Embryonic facial prominence (tissue), 1 donor: Measurements from ENCODE around the gene CBX7.

ENCODE experiments used
- DNase-seq: peaks from one replicate; pipeline ENCODE4 v3.0.0-alpha.2; 2016; ENCODE audit errors: extremely low spot score

The CBX7 gene

DNA sequence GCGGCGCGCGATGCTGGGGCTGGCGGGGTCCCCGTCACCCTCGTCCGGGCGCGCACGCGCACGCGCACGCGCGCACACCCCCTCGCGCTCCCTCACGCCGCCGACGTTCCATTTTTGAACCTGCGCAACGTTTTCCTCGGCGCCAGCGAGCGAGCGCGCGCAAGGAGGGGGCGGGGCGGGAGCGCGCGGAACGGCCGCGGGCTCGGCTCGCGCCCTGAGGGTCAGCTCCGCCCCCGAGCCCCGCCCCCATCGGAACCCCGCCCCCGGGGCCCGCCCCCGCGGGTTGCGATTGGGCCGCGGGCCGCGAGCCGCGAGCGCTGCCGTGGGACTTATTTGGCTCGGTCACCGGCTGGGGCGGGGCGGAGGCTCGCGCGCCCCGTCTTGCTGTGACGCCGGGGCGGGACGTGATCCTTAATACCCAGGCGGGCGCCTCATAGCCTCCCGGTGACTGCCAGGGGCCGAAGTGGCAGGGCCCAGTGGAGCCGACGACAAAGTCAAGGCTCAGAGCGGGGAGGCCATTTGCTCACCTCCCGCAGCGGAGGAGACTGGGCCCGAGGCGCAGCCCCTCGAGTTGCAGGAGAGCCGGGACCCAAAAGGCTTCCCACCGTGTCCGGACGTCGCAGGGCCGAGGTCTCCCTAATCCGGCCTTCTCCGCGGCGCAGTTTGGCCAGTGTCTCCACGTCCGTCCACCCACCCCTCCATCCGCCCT, at the start of gene CBX7:
CBX7 (minus strand) TSS at position 170 of the 709 bp plus-strand sequence. CDS start 236 bp downstream, outside the sequence.
- peak; percentile 28 for DNase-seq

DNA sequence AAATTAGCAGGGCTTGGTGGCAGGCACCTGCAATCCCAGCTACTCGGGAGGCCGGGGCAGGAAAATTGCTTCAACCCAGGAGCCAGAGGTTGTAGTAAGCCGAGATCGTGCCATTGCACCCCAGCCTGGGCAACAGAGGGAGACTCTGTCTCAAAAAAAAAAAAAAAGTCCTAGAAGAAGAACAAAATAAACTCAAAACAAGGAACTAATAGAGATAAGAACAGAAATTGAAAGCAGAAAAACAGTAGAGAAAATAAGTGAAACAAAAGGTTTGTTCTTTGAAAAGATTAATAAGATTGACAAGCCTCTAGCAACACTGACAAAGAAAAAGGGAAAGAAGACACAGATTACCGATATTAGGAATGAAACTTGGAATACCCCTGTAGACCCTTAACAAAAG, 45.1 kb upstream of the CBX7 start:
- no peak for DNase-seq

DNA sequence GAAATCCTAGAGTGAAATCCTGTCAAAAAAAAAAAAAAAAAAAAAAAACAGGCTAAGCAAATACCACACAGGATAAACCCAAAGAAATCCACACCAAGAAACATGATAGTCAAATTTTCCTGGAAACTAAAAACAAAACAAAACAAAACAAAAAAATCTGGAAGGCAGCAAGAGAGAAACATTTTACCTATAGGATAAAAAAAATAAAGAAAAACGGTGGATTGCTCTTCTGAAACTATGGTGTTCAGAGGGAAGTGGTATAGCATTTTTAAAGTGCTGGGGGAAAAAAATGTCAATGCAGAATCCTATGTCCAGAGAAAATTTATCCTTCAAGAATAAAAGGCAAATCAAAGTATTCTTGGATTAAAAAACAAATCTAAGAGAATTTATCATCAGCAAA, 41.6 kb upstream of the CBX7 start:
- no peak for DNase-seq

DNA sequence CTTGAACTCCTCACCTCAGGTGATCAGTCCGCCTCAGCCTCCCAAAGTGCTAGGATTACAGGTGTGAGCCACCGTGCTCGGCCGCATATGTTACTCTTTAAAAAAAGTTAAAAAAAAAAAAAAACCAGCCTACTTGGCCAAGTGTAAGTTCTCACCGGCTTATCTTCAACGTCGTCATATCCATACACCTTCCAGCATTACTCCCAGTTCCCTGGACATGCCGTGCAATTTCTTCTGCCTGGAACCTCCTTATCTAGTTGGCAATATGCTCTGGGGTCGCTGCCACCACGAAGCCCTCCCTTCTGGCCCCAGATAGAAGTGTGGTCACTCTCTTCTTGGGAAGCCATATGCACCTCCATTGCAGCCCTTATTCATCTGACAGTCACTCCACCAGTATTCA, 36.3 kb upstream of the CBX7 start:
- no peak for DNase-seq

DNA sequence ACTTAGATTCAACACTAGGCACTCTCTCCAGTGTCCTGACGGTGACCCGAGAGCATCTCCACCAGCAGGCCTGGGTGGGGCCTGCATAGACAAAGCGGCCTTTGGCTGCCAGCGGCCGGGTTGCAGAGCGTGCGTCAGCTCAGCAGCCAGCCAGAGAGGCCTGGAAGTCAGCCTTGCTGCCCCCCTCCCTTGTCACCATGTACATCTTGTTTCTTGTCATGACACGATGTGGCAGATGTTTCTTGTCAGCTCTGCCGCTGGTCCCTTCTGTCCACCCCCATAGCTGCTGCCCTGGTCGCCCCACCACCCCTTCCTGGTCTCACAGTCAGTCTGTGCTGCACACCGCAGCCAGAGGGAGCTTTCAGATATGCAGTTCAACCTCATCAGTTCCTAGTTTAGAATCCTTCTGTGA, 33.1 kb upstream of the CBX7 start:
- no peak for DNase-seq

DNA sequence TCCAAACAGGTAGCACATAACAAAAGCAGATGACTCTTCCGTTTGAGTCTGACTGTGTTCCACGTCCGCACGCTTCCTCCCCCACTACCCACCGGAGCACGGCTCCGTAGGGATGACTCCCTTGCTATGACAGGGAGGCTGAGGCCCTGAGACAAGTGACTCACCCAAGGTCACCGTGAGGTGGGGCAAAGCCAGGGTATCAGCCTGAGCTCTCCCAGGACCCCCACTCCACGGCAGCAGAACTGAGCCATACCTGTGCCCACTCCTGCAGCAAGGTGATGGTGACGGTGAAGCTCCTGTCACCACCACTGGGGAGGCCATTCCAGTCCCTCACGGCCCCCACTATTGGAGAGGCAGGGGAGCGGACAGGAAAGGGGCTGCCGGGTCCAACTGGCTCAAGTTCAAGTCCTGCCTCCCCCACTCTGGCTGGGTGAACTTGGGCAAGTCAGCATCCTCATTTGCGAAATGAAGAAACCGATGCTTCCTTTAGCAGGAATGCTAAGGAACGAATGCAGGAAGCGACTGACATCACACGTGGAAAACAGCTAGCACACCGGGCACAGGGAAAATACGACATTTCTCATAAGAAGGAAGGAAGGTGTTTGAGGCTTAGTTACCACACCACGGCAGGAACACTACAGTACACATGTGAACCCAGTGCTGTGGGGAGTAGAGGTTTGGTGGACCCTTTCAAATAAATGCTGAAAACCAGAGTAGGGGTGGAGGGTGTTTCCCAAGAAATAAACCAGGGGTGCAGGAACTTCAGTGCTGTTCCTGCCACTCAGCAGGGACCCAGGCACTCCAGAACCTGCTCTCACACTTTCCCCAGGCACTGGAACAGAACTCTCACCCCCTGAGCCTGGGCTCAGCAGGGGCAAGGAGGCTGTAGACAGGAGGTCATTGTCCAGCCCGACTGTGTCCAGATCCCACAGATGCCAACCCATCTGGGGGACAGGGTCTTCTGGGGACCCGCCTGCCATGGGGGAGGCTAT, 32.4 kb upstream of the CBX7 start:
- DNase-seq = no peak

DNA sequence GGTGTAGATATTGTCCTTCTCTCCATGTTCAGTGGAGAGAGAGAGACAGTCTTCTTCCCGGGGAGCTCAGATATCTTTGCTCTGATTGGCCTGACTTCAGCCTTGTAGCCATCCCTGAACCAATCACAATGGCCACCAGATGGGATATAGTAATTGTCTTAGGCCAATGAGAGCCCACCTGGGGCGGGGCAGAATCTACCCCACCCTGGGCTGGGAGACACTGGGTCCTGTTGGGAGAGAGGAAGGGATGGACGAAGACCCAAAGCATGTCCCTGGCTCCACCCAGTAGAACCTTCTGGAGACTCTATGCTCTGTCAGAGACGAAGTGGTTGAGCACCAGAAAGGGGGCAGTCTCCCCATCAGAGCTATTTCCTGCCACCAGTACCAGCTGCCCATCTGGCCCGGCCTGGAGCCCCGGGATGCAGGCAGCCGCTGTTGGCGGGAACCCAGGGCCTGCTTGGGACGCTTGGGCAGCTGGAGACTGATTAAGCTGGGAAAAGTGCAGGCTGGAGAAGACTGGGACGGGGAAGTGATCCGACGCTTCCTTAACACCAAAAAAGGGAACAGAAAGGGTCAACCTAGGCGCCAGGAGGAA, 31.6 kb upstream of the CBX7 start:
- no peak for DNase-seq

DNA sequence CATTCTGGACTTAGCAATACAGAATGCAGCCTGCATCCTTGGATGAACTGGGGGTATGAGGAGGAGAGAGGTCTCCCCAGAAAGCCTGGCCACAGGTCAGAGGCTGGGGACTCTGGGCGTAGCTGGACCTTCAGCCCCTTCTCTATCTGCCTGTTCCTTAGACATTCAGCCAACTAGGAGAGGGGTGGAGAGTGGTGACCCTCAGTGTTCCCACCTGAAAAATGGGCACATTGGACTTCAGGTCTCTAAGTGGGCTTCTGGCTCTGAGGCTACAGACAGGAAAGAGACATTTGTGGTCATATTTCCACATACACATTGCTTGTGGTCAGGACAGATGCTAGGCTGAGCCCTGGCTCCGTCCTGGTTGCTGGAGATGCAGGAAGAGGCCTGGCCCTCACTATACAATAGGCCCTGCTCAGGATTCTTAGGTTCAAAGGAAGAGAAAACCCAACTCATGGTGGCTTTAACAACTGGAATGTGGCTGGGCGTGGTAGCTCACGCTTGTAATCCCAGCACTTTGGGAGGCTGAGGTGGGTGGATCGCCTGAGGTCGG, 30.1 kb upstream of the CBX7 start:
- DNase-seq = no peak

DNA sequence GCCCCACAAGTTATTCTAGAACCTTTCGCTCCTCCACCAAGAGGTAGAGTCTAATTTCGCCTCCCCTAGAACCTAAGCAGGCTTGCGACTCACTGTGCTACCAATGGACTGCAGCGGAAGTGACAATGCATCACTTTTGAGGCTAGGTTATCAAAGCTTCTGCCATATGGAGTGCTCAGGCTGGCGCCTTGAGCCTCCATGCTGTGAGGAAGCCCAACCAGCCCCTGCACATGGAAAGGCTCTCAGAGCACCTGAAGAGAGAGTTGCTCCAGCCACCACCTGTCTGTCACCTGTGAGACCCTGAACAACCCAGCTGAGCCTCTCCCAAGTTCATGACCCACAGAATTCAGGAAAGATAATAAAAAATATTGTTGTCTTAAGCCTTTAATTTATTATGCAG, 29.3 kb upstream of the CBX7 start:
- DNase-seq = no peak

DNA sequence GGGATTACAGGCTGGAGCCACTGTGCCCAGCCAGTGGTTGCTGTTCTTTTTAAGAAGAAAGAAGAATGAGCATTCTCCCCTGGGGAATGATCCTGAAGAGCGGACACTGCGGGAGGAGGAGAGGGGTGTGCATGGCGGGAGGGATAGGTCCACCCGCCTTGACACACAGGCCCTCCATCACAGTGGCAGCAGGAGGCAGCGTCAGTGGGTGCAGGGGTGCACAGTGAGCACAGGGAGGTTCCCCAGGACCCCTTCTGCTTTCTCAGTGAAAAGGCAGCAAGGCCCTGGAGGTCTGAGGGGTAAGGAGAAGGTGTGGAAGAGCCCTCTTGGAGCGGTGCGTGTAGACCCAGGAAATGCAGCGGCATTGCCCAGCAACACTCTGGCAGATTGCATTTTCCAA, 28.9 kb upstream of the CBX7 start:
- no peak for DNase-seq

DNA sequence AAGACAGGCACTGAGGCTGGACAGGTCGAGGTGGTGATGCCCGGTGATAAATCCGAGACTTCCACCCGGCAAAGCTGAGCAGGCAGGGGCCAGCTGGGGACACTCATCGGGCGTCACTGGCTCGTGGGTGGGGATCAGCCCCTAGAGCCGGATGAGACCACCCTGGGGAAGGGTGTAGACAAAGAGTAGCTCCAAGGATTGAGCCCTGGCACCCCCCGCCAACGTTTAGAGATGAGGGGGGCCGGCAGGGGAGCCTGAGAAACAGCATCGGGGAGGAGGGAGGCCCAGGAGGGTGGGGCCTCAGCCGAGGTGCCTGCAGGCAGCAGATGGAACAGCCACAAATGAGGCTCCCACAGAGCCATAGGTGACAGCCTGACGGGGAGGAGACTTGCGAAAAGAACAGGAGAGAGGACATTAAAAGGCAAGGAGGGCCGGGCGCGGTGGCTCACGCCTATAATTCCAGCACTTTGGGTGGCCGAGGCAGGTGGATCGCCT, 27.4 kb upstream of the CBX7 start:
- DNase-seq = no peak

DNA sequence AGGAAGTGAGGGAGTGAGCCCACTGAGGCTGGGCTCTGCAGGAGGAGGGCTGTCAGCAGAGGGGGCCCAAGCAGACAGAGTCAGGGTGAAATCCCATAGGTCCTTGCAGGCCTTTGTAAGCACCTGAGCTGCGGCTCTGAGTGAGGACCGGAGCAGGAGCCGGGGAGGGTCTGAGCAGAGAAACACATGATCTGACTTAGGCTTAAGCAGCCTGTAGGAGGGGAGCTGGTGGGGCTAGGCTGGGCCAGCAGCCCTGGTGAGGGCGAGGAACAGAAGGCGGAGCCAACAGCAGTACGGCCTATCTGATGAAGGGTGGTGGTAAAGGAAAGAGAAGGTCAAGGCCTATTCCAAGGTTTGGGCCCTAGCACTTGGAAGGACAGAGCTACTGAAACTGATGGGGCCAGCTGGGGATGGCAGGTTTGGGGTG, 26.9 kb upstream of the CBX7 start:
- DNase-seq = no peak

DNA sequence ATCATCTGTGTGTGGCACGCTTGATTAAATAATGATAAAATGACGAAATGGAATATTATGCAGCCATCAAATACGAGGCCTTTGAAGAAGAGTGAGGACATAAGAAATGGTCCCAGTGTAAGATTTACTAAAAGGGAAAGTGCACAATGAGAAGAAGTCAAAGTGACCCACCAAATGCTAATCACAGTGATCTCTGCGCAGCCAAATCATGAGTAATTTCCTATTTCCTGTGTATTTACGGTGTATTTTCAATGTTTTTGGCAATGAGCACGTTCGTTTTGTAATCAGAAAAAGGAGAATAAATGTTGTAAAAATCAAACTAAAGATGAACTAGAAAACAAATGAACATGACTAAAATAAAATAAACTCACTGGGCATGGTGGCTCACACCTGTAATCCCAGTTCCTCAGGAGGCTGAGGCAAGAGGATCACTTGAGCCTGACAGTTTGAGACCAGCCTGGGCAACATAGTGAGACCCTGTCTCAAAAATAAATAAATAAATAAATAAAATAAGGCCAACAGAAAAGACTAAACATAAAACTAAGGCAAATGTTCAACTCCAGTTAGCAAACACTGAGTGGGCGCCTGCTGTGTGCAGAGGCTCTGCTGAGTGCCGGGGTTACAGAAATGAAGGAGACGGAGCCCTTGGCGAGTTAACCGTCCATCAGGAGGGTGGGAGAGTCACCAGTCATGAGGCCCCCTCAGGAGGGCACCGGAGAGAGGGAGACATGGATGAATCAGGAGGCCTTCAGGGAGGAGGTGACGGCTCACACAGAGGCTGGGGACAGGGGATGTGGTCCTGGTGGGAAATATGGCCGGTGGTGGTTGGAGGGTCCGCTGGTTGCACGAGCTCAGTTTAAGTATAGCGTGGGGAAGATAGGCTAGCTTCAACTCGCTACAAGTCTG, 26.0 kb upstream of the CBX7 start:
- no peak for DNase-seq

DNA sequence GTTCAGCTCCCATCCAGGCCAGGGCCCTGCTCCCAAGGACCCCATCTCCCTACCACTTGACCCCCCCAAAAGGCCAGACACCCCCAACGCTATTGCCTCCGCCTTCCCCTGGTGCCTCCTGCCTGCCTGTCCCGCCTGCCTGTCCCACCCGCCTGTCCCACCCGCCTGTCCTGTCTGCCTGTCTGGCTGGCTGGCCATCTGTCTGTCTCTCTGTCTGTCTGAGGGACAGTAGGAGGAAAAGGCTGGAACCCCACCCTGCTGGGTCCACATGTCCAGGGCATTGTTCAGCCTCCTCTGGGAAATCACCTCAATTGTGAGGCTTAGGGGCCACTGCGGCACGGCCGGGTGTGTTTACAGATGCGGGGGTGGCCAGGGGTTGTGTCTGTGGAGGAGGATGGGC, 25.3 kb upstream of the CBX7 start:
- DNase-seq = no peak

DNA sequence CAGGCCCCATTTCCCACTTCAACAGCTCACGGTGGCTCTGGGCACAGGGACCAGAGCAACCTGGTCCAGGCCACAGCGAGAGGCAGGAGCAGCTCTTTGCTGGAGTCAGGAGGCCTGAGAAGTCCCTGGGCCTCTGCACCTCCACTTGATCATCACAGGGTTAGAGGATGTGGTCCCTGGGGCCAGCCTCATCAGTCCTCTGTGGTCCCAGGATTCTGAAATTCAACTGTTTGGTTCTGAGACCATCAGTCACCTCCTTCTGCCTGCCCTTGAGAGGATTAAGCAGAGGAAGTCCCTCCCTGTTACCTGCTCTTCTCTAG, 24.9 kb upstream of the CBX7 start:
- DNase-seq = no peak

DNA sequence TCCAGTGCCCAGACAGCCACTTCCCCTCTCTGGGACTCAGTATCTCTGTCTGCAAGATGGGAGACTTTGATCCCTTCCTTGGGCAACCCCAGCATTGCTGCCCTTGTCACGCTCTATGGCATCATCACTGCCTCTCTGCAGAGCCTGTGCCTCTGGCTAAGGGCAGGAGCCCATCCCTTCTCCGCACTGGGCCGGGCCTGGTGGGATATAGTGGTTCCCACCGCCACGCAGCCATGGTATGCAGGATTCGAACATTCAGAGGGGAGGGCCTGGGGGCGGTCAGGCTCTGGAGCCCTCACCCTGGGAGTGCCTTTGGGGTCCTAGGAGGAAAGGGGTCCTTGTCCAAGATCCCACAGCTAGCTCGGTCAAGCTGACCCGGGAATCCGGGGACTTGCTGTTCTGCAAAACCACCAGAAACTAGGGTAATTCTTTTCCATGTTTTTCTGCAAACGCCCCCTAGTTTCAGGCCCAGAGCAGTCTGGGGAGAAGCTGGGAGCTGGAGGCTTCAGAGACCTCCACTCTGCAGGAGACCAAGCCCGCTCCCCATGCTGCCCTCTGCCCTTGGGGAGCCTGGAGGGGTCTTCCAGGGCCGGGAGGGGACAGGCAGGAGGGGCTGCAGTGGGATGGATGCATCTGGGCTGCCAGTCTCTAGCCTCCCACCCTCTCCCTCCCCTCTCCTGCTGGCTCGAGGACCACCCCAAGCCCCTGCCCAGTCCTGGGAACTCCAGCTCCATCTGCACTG, 24.4 kb upstream of the CBX7 start:
- DNase-seq = no peak

DNA sequence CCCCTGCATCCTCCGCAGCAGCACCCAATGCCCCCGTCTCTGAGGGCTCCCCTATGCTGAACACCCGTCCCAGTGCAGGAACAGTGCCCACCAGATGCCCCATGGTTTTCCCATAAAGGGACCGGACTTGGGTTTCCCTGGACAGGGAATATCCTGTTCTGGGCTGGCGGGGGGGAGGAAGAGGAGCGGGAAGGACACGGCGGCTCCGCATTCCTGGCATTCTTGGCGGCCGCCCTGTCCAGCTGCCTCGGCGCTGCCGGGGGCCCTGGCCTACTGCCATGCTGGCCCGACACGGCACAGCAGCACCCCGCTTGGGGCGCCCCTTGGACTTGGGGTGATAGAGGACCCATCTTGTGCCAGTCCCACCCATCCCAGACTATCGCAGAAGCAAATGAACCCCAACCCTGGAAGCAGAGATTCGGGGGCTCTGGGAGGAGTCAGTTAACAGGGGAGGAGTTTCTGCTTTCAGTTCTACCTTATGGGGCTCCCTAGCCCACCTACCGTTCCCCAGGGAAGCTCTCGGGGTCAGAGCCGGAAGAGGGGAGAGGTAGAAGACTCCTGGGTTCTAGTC, 23.7 kb upstream of the CBX7 start:
- no peak for DNase-seq

DNA sequence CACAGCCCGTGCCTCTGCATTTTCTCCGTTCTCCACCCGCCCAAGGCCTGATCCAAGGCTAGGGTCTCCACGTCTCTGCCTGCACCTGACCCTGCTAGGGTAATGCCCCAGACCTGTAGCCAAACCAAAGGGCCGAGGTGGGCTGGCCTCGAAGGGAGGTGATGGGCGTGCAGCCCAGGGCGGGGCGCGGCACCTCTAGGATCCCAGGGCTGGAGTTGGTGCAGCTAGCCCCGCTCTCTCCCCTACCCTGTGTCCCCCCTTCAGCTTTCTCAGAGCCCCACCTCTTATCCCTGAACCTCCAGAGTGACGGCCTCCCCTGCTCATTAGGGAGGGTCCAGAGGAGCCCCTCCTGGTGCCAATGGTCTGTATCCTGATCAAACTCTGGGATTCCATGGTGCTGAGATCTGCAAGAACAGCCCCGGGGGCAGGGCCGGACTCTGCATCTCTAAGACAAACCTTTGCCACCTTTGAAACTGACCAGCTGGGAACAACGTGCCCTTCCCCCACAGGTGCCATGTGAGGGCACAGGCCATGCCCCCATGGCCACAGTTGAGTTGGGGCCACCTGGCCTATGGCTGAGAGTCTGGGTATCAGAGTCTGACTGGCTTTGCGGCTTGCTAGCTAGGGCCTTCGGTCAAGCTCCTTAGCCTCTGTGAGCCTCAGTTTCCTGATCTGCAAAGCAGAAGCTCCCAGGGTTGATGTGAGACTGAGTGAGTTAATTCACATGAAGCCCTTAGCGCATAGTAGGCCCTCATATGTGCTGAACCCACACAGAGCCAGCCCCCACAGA, 23.1 kb upstream of the CBX7 start:
- DNase-seq = no peak
